IMR-90 (cell line): Measurements from ENCODE around the gene ZSCAN31. TPM values are rescaled to one million over a fixed set of nuclear protein-coding genes. Genes with fewer than 3 reads are reported as not detected.

Experiments
- ATAC-seq: fragments of 200-7000 bp; cut with Tn5 transposase; 2 replicates; pipeline ENCODE4 v1.9.1; 2020; ENCODE audit warnings: low read depth, mild to moderate bottlenecking, moderate library complexity
- BruUV-seq: library from RNA; stranded (reverse); fragments of 400-500 nt; replicated peaks from 2 replicates; lab custom pipeline; 2021; lab: Mats Ljungman, UMichigan
- CTCF ChIA-PET: fragments of 300-600 bp; formaldehyde crosslinking; extraction: SDS; loops from one replicate; lab custom pipeline; 2021; ENCODE audit warnings: antibody characterized with exemption; lab: Yijun Ruan, JAX
- POLR2A ChIA-PET: fragments of 300-600 bp; sonication (Branson Sonifier 250); formaldehyde crosslinking; loops from one replicate; lab custom pipeline; 2022; ENCODE audit warnings: antibody characterized with exemption; ENCODE audit not compliant: unreplicated experiment; lab: Charles Lee
- DNase-seq: peaks from one replicate; pipeline ENCODE4 v3.0.0; 2013
- H2AFZ ChIP-seq: replicated peaks from 2 replicates; pipeline ENCODE3; 2013; ENCODE audit warnings: low read length, mild to moderate bottlenecking; ENCODE audit not compliant: poor library complexity
- H2AK5ac ChIP-seq: 2 replicates; pipeline ENCODE4 v1.6.1; 2013; ENCODE audit warnings: low read depth, low read length, inconsistent platforms
- H2AK9ac ChIP-seq: replicated peaks from 2 replicates; pipeline ENCODE3; 2013; ENCODE audit warnings: mild to moderate bottlenecking, low read depth, low read length, moderate library complexity; ENCODE audit not compliant: poor library complexity
- H2BK120ac ChIP-seq: 2 replicates; pipeline ENCODE4 v1.6.1; 2013; ENCODE audit warnings: low read depth, low read length, inconsistent platforms
- H2BK15ac ChIP-seq: 3 replicates; pipeline ENCODE4 v1.6.1; 2013; ENCODE audit warnings: low read depth, low read length, inconsistent platforms
- H2BK20ac ChIP-seq: 2 replicates; pipeline ENCODE4 v1.6.1; 2013; ENCODE audit warnings: low read depth, mild to moderate bottlenecking, inconsistent platforms, low read length, moderate library complexity
- H2BK5ac ChIP-seq: 2 replicates; pipeline ENCODE4 v1.6.1; 2013; ENCODE audit warnings: mild to moderate bottlenecking, low read depth, low read length, inconsistent platforms; ENCODE audit not compliant: poor library complexity, severe bottlenecking
- H3K14ac ChIP-seq: replicated peaks from 2 replicates; pipeline ENCODE4 v1.6.1; 2013; ENCODE audit warnings: low read depth, low read length, inconsistent platforms
- H3K18ac ChIP-seq: 2 replicates; pipeline ENCODE4 v1.6.1; 2013; ENCODE audit warnings: low read depth, low read length, control low read depth
- H3K23ac ChIP-seq: 2 replicates; pipeline ENCODE4 v1.6.1; 2013; ENCODE audit warnings: low read depth, low read length, inconsistent platforms
- H3K27ac ChIP-seq: 2 replicates; pipeline ENCODE4 v1.5.1; 2013; ENCODE audit warnings: mild to moderate bottlenecking, control low read depth, low read length; ENCODE audit not compliant: insufficient read depth
- H3K27me3 ChIP-seq: 2 replicates; pipeline ENCODE4 v1.6.1; 2013; ENCODE audit warnings: low read length; ENCODE audit not compliant: control insufficient read depth, insufficient read depth
- H3K36me3 ChIP-seq: 2 replicates; pipeline ENCODE4 v1.6.1; 2013; ENCODE audit warnings: low read length, mixed read lengths; ENCODE audit not compliant: control insufficient read depth, insufficient read depth
- H3K4ac ChIP-seq: 2 replicates; pipeline ENCODE4 v1.6.1; 2013; ENCODE audit warnings: low read depth, low read length, inconsistent platforms
- H3K4me1 ChIP-seq: 2 replicates; pipeline ENCODE4 v1.6.1; 2013; ENCODE audit warnings: low read length, mixed read lengths; ENCODE audit not compliant: control insufficient read depth, insufficient read depth
- H3K4me2 ChIP-seq: 2 replicates; pipeline ENCODE4 v1.6.1; 2013; ENCODE audit warnings: low read depth, mild to moderate bottlenecking, control low read depth, low read length, moderate library complexity
- H3K4me3 ChIP-seq: 2 replicates; pipeline ENCODE4 v1.5.1; 2013; ENCODE audit warnings: low read depth, mild to moderate bottlenecking, control low read depth, low read length, moderate library complexity; ENCODE audit not compliant: insufficient read depth
- H3K56ac ChIP-seq: 2 replicates; pipeline ENCODE4 v1.6.1; 2013; ENCODE audit warnings: low read length, inconsistent platforms; ENCODE audit not compliant: insufficient read depth; ENCODE audit errors: extremely low read depth
- H3K79me1 ChIP-seq, 2 experiments: 2 replicates each; pipeline ENCODE4 v1.6.1; 2013; ENCODE audit warnings: low read length in 2 of 2, inconsistent platforms in 1 of 2, low read depth in 1 of 2
- H3K9ac ChIP-seq: 2 replicates; pipeline ENCODE4 v1.6.1; 2013; ENCODE audit warnings: low read depth, low read length, control low read depth
- H3K9me1 ChIP-seq: 2 replicates; pipeline ENCODE4 v1.6.1; 2013; ENCODE audit warnings: low read length, inconsistent platforms; ENCODE audit not compliant: insufficient read depth
- H3K9me3 ChIP-seq: 2 replicates; pipeline ENCODE4 v1.6.1; 2013; ENCODE audit warnings: low read length; ENCODE audit not compliant: control insufficient read depth, insufficient read depth
- H4K20me1 ChIP-seq: 2 replicates; pipeline ENCODE4 v1.6.1; 2013; ENCODE audit warnings: low read length, inconsistent platforms; ENCODE audit not compliant: insufficient read depth
- H4K5ac ChIP-seq: 2 replicates; pipeline ENCODE4 v1.6.1; 2013; ENCODE audit warnings: mild to moderate bottlenecking, low read depth, low read length, control low read depth
- H4K8ac ChIP-seq, 2 experiments: 2 replicates each; pipeline ENCODE4 v1.6.1; 2013; ENCODE audit warnings: low read depth in 2 of 2, low read length in 2 of 2, control low read depth in 1 of 2, inconsistent platforms in 1 of 2
- H4K91ac ChIP-seq: 2 replicates; pipeline ENCODE4 v1.6.1; 2013; ENCODE audit warnings: low read depth, low read length, inconsistent platforms; ENCODE audit not compliant: insufficient read depth
- ELK1 ChIP-seq: fragments of 150-350 bp; IDR thresholded peaks from 2 replicates; pipeline ENCODE4 v1.6.1; 2016; ENCODE audit warnings: low read depth, mild to moderate bottlenecking, low read length, moderate library complexity, borderline replicate concordance
- MAFK ChIP-seq: IDR thresholded peaks from 2 replicates; pipeline ENCODE4 v1.6.1; 2012; ENCODE audit warnings: low read depth, low read length, improper control_type of control experiment
- MXI1 ChIP-seq: IDR thresholded peaks from 2 replicates; pipeline ENCODE4 v1.6.1; 2012; ENCODE audit warnings: low read depth, mild to moderate bottlenecking, low read length, moderate library complexity, borderline replicate concordance
- NFE2L2 ChIP-seq: fragments of 150-350 bp; IDR thresholded peaks from 2 replicates; pipeline ENCODE4 v1.6.1; 2016; ENCODE audit warnings: low read depth, mild to moderate bottlenecking, low read length
- RCOR1 ChIP-seq: IDR thresholded peaks from 2 replicates; pipeline ENCODE4 v1.6.1; 2012; ENCODE audit warnings: mild to moderate bottlenecking, low read length, improper control_type of control experiment; ENCODE audit not compliant: insufficient replicate concordance
- WGBS, 2 experiments: methylation state at CpG; one replicate each; pipeline versions ENCODE4 v1.1.5 to v1.1.7; 2013; ENCODE audit warnings: missing lambda C conversion rate in 2 of 2; ENCODE audit not compliant: insufficient read length in 1 of 2; ENCODE audit errors: extremely low coverage in 2 of 2; 5-methylcytosine and 5-hydroxymethylcytosine counted together
- dilution Hi-C: fragments of 300-500 bp; cut with HindIII; formaldehyde crosslinking; loops from one replicate; pipeline ENCODE4 v1.14.3; 2018; ENCODE audit warnings: low sequenced_read_pairs; ENCODE audit not compliant: unreplicated experiment
- in situ Hi-C: fragments of 300-500 bp; cut with MboI; formaldehyde crosslinking; loops from 3 replicates; pipeline ENCODE4 v1.14.3; 2019; ENCODE audit warnings: low sequenced_read_pairs, inconsistent platforms, mixed read lengths
- intact Hi-C: fragments of 100-400 bp; cut with micrococcal nuclease; formaldehyde crosslinking; loops from 2 replicates; pipeline ENCODE4 v1.10.0; 2022
- polyA plus RNA-seq, 3 experiments: library from polyadenylated mRNA; depleted of rRNA; stranded (reverse); fragments of >200 nt; gene quantifications; 2 replicates each; pipeline ENCODE4 v1.2.3, GENCODE V29; 2012; ENCODE audit warnings: low replicate concordance in 1 of 3
- total RNA-seq: library from RNA; depleted of rRNA; stranded (reverse); fragments of >200 nt; gene quantifications from 2 replicates; pipeline ENCODE4 v1.2.3, GENCODE V29; 2012

The ZSCAN31 gene
- total and polyA plus RNA-seq, 2 of the 4 experiments (the other 2 are of a cell fraction) = 1.4 to 4.7 TPM

- TF ChIP-seq NFE2L2 = no peak
- TF ChIP-seq MAFK = no peak
Observed at GRCh38 chr6:28347119-28347518, 11.2 kb upstream of the ZSCAN31 start (continued).

- Histone ChIP-seq H3K23ac (no peak overlapping the region), H3K14ac (no peak overlapping the region), H2BK15ac (no peak overlapping the region), H3K4me2 (no peak overlapping the region), H3K18ac (no peak overlapping the region), H4K91ac (no peak overlapping the region), H3K4me3 (no peak overlapping the region), H2BK120ac (no peak overlapping the region), H4K20me1 (no peaks in the 10 kb centered on the region), H3K79me1 (peaks cover 3 to 5% of the 10 kb centered on the region in 2 experiments; a peak in 3 of 4 replicates), H3K9me1 (no peaks in the 10 kb centered on the region), H2AK5ac (no peak overlapping the region), H2BK20ac (no peak overlapping the region), H3K4me1 (no peaks in the 10 kb centered on the region), H2BK5ac (no peak overlapping the region), H3K27me3 (peaks cover 16% of the 10 kb centered on the region), H3K9ac (no peak overlapping the region), H4K5ac (no peak overlapping the region), H3K56ac (no peak overlapping the region), H3K4ac (no peak overlapping the region), H2AK9ac (no peak overlapping the region), H3K9me3 (no peaks in the 10 kb centered on the region), H2AFZ (no peak overlapping the region), H3K36me3 (no peaks in the 10 kb centered on the region), H4K8ac (no peak overlapping the region), H3K27ac (no peak overlapping the region)
- dilution Hi-C loops (no loop called here), intact Hi-C loops (no loop called here), in situ Hi-C loops (no loop called here)
- no peak for ATAC-seq
- ChIA-PET CTCF (no interaction called here), POLR2A (no interaction called here)
- no peak for DNase-seq
- no TSS peak for BruUV-seq
- WGBS, 2 experiments = no CpG with 5 or more reads among the region's 1 CpG
- TF ChIP-seq MXI1 = no peak
- TF ChIP-seq RCOR1 = no peak
- TF ChIP-seq ELK1 = no peak
Observed at GRCh38 chr6:28345201-28345600, 9.3 kb upstream of the ZSCAN31 start.
